KMS-11 (cell line): ENCODE measurements around the gene XCL2.
"Not testable (repeated sequence)": the region's sequence is repeated elsewhere in the genome, so short reads cannot be mapped to it uniquely, and the experiment has no call there.

Source experiments
- H2AFZ ChIP-seq: fragments of 200-600 bp; sonication (generic); 2 replicates; pipeline ENCODE4 v1.6.1; 2016; ENCODE audit warnings: antibody characterized with exemption, mixed run types, low read depth
- H3K27ac ChIP-seq: fragments of 200-600 bp; sonication (generic); 2 replicates; pipeline ENCODE4 v1.6.1; 2016; ENCODE audit warnings: mild to moderate bottlenecking, mixed run types
- H3K27me3 ChIP-seq: fragments of 200-600 bp; sonication (generic); 2 replicates; pipeline ENCODE4 v1.6.1; 2017; ENCODE audit warnings: mild to moderate bottlenecking, low read depth, mixed run types, moderate library complexity; ENCODE audit not compliant: insufficient read depth
- H3K36me3 ChIP-seq: fragments of 200-600 bp; sonication (generic); 2 replicates; pipeline ENCODE4 v1.6.1; 2017; ENCODE audit warnings: mild to moderate bottlenecking, mixed run types; ENCODE audit not compliant: insufficient read depth
- H3K4me1 ChIP-seq: fragments of 200-600 bp; sonication (generic); 2 replicates; pipeline ENCODE4 v1.6.1; 2016; ENCODE audit warnings: mild to moderate bottlenecking, low read depth, mixed run types; ENCODE audit not compliant: poor library complexity, severe bottlenecking
- H3K4me2 ChIP-seq: fragments of 200-600 bp; sonication (generic); 2 replicates; pipeline ENCODE4 v1.7.0; 2016; ENCODE audit warnings: mild to moderate bottlenecking, mixed run types
- H3K4me3 ChIP-seq: fragments of 200-600 bp; sonication (generic); IDR thresholded peaks from 2 replicates; pipeline ENCODE4 v1.6.1; 2017; ENCODE audit warnings: low read depth, low read length, mixed read lengths; ENCODE audit not compliant: insufficient read depth
- H3K79me2 ChIP-seq: fragments of 200-600 bp; sonication (generic); 2 replicates; pipeline ENCODE4 v1.6.1; 2016; ENCODE audit warnings: low read depth, mixed run types; ENCODE audit not compliant: insufficient read depth
- H3K9ac ChIP-seq: fragments of 200-600 bp; sonication (generic); 2 replicates; pipeline ENCODE4 v1.6.1; 2016; ENCODE audit warnings: mild to moderate bottlenecking, mixed run types
- H4K20me1 ChIP-seq: fragments of 200-600 bp; sonication (generic); 2 replicates; pipeline ENCODE4 v1.6.1; 2016; ENCODE audit warnings: mild to moderate bottlenecking, mixed run types; ENCODE audit not compliant: insufficient read depth
- TF ChIP-seq, protein P1 (sequence below): fragments of 200-600 bp; sonication (generic); conservative IDR thresholded peaks from 2 replicates; pipeline ENCODE4 v1.6.1; 2017; ENCODE audit warnings: low read depth, mild to moderate bottlenecking, antibody characterized with exemption, low read length, moderate library complexity, mixed read lengths

XCL2 gene, protein sequence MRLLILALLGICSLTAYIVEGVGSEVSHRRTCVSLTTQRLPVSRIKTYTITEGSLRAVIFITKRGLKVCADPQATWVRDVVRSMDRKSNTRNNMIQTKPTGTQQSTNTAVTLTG

DNA sequence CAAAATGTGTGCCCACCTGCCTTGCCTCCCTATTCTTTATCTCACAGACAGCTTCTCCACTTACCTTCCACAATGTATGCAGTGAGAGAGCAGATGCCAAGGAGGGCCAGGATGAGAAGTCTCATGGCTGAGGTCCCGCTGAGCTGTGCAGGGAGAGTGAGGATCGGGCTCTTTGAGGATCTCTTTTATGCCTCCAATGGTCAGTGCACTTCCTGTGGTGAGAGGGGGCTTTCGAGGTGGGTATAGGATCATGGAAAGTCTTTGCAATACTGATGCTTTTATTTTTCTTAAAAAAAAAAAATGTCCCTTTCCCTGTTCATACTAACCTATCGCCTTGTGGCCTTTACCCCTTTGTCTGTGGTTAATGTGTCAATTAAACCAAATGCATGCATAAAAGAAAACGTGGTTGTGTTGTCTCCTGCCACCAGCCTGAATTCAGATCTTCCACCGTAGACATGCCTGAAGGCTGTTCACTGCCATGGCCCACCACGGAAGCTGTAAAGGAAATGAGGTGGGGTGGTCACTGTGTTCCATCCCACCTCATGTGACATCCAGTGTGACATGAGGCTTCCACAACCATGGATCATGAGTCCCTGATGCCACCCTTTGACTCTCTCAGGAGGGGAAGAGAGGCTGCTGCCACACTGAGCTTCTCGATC lies at the start of gene XCL2:
TSS of gene XCL2 (minus strand) at position 158 of the 659 bp plus-strand sequence. CDS start at position 125, 33 bp downstream.
- H3K4me1 ChIP-seq, H3K9ac ChIP-seq, H3K4me2 ChIP-seq, H3K27ac ChIP-seq, H4K20me1 ChIP-seq, H3K79me2 ChIP-seq, H3K36me3 ChIP-seq, H3K27me3 ChIP-seq, H3K4me3 ChIP-seq, H2AFZ ChIP-seq: not testable (repeated sequence)

DNA sequence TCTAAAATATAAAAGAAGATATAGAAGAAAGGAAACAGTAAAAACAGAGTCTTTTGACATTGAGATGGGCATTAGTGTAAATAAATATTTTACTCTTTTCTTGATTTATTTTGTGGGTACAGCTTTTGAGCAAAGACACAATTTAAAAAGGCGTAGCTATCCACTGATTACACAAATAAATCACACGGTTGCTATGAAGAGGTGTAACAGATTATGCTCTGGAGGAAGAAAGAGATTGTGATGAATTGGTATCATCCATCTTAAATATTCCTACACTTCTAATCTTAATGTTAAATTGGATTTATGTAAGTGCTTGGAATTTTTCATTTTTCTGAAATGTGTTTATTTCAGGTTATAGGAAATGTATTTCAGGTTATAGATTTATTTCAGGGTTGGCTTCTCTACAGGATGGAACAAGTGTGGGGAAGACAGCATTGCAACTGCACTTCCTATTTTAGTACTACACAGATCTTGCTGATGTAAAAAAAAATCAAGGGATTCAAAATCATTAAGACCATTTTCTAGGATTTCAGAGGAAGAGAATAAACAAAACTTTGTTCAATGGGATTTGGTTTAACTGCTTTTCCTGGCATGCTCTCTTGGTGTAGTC lies 47.9 kb upstream of the XCL2 start:
- H3K4me2 ChIP-seq, result no peak overlapping the region
- H3K36me3 ChIP-seq, result no peaks in the 10 kb centered on the region
- TF ChIP-seq, protein P1, sequence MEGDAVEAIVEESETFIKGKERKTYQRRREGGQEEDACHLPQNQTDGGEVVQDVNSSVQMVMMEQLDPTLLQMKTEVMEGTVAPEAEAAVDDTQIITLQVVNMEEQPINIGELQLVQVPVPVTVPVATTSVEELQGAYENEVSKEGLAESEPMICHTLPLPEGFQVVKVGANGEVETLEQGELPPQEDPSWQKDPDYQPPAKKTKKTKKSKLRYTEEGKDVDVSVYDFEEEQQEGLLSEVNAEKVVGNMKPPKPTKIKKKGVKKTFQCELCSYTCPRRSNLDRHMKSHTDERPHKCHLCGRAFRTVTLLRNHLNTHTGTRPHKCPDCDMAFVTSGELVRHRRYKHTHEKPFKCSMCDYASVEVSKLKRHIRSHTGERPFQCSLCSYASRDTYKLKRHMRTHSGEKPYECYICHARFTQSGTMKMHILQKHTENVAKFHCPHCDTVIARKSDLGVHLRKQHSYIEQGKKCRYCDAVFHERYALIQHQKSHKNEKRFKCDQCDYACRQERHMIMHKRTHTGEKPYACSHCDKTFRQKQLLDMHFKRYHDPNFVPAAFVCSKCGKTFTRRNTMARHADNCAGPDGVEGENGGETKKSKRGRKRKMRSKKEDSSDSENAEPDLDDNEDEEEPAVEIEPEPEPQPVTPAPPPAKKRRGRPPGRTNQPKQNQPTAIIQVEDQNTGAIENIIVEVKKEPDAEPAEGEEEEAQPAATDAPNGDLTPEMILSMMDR, result no peak
- no peak overlapping the region for H3K9ac ChIP-seq
- H3K27me3 ChIP-seq, result no peaks in the 10 kb centered on the region
- no peak overlapping the region for H3K27ac ChIP-seq
- H3K4me1 ChIP-seq, result no peaks in the 10 kb centered on the region
- no peak overlapping the region for H3K4me3 ChIP-seq
- no peaks in the 10 kb centered on the region for H4K20me1 ChIP-seq
- no peaks in the 10 kb centered on the region for H3K79me2 ChIP-seq
- H2AFZ ChIP-seq, result no peak overlapping the region

DNA sequence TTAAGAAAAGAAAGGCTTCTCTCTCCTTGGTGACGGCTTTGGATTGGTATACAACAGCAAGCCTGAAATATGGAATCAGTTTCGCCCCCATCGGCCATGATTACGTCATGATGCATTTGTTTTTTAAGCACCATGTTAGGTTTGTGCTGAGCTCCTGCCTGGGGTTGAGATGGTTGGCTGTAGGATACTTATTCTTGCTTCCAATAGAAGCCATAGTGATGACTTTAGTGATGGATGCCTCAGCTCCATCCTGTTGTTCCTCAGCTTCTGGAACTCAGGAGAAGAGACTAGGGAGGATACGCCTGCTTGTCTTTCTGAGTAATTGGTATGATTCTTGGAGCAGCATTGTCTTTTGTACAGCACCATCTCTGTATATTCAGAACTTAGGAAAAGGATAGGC lies 47.3 kb upstream of the XCL2 start:
- H3K79me2 ChIP-seq, result no peaks in the 10 kb centered on the region
- no peaks in the 10 kb centered on the region for H3K27me3 ChIP-seq
- no peaks in the 10 kb centered on the region for H4K20me1 ChIP-seq
- no peak overlapping the region for H3K9ac ChIP-seq
- H2AFZ ChIP-seq, result no peak overlapping the region
- TF ChIP-seq, protein P1, result no peak
- H3K27ac ChIP-seq, result no peak overlapping the region
- H3K4me3 ChIP-seq, result no peak overlapping the region
- H3K36me3 ChIP-seq, result no peaks in the 10 kb centered on the region
- H3K4me2 ChIP-seq, result no peak overlapping the region
- H3K4me1 ChIP-seq, result no peaks in the 10 kb centered on the region

DNA sequence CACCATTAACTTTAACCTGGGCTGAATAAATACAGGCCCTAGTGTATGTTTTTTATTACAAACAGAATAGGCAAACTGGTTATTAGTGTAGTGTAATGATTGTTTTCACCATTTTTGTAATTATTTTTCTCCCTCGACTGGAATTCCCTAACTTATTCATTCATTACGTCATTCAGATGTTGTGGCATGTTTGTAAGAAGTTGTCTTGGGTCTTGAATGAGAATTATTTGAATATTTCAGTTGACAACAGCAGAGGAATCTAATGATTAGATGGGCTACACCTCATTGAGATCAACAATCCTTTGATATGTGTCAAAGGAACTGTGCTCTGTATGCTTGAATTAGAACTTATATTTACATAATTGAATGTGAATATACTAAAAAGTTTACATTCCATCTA lies 45.4 kb upstream of the XCL2 start:
- no peaks in the 10 kb centered on the region for H3K4me1 ChIP-seq
- H2AFZ ChIP-seq, result no peak overlapping the region
- H4K20me1 ChIP-seq, result no peaks in the 10 kb centered on the region
- no peaks in the 10 kb centered on the region for H3K79me2 ChIP-seq
- H3K4me3 ChIP-seq, result no peak overlapping the region
- TF ChIP-seq, protein P1, result no peak
- H3K9ac ChIP-seq, result no peak overlapping the region
- H3K27me3 ChIP-seq, result no peaks in the 10 kb centered on the region
- no peak overlapping the region for H3K4me2 ChIP-seq
- H3K36me3 ChIP-seq, result no peaks in the 10 kb centered on the region
- no peak overlapping the region for H3K27ac ChIP-seq

DNA sequence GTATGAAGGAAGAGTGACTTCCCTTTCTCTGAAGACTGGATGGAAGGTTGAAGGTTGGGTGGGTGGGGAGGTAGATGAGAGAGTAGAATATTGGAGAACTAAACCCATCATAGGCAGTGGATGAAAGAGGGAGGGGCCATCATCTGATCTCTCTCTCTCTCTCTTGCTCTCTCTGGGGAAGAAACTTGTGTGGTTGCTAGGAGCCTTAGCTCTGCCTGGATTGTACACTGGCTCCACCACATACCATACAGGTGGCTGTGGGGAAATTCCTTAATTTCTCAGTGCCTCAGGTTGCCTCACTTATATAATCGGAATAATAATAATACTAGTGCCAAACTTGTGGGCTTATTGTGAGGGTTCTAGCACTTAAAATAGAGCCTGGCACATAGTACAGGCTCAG lies 42.1 kb upstream of the XCL2 start:
- Histone ChIP-seq H2AFZ (no peak overlapping the region), H3K4me1 (no peaks in the 10 kb centered on the region), H4K20me1 (no peaks in the 10 kb centered on the region), H3K36me3 (no peaks in the 10 kb centered on the region), H3K9ac (no peak overlapping the region), H3K27me3 (no peaks in the 10 kb centered on the region), H3K4me2 (no peak overlapping the region), H3K4me3 (no peak overlapping the region), H3K79me2 (no peaks in the 10 kb centered on the region), H3K27ac (no peak overlapping the region)
- TF ChIP-seq, protein P1, result no peak
